Activated CD4-positive, alpha-beta T cell treated with anti-CD3 and anti-CD28 coated beads, Interleukin-2, amount 50 U/mL, for 16 hours (primary cell): ENCODE results near the gene PATJ.
"Not testable (repeated sequence)": the region's sequence is repeated elsewhere in the genome, so short reads cannot be mapped to it uniquely, and the experiment has no call there.

Source experiments
- DNase-seq: peaks from one replicate; pipeline ENCODE4 v3.0.0-alpha.2; 2020

Gene PATJ

DNA sequence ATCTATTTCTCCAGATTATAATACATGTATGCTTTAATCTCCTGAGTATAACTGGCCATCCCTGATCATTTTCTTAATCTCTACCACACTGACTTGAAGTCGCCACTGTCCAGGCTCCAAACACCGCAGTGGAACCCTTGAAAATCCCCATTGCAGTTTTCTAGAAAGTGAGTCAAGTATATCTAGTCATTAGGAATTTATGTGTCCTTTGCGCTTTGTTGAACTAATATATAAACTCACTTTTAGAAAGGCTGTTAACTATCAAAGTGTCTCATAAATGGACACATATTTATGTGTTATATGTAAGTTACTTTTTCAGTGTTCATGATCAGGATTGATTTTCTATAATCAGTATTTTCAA is 211.5 kb downstream of the PATJ start:
- DNase-seq, result no peak

DNA sequence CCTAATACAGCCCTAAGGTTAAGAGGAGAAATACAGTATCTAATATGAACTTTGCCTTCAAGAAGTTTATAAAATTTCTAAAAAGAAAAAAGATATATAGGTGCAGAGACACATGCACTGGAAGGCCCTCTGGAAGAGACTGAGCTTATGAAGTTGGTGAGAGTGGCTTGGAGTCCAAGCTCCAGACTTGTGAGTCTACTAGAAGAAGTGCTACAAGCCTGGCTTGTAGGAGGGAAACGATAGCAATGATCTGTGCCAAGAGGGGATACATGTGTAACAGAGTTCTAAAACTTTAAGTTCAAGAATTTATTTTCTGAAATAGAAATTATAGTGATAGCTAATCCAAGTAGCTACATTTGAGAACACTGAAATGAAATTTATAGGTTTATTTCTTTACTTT is 213.0 kb downstream of the PATJ start:
- no peak for DNase-seq

DNA sequence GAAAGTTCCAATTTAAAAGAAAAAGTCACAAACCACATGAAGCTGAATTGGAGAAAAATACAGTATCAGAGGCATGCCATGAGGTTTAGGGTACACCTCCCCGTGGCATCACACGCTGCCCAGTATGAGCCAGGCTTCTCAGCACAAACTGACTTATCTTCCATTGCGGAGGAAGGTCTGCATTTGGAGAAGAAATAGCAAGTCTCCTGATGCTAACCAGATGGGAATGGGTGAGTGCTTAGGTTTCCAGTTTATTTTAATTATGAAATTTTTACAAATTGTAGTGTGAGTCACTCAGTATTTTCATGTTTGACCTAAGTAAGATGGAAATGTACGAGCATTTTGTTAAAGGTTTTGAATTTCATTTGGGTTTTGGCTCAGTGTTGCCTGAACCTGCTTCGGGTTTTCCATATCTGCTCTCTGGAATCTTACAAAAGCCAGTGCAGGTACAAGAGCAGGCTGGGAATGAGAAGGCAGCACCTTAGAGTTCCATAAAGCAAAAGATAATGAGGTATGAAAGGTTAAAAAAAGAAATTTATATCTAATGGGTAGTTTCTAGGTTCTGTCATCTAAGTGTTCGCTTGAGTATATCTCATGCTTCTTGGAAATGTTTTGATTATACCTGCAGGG is 213.9 kb downstream of the PATJ start:
- DNase-seq, result no peak

DNA sequence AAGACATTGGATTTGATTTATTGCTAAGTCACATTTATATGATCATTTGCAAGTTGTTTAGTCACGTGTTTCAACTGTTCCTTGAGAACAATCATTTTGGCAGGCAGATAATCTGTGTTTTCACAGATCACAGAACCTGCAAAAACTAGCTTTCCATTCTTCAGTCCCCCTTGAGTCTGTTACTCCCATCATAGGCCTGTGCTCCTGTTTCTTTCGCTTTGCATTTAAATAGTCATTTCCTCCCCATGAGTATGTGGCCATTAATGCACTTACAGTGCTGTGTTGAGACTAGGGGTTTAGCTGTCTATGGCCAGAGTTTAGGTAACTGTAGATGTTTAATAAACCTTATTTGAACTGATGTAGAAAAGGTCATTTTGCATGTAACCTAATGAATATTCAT is 214.5 kb downstream of the PATJ start:
- no peak for DNase-seq

DNA sequence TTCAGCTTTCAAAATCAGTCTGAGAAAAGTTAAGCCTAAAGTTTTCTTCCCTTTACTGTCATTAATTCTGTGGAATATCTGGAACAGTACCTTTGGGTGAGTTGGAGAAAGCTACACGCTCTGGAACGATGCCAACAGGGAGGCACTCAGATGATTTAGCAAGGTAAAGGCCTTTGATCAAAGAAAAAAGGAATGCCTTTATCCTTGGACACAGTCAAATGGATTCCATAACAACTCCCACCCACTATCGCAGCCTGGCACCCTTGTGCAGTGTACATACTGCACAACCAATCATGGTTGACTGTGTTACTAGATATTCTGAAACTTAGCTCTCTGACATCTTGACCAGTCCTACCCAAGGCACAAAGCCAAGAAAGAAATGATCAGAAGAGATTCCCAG is 218.7 kb downstream of the PATJ start:
- DNase-seq, result no peak

DNA sequence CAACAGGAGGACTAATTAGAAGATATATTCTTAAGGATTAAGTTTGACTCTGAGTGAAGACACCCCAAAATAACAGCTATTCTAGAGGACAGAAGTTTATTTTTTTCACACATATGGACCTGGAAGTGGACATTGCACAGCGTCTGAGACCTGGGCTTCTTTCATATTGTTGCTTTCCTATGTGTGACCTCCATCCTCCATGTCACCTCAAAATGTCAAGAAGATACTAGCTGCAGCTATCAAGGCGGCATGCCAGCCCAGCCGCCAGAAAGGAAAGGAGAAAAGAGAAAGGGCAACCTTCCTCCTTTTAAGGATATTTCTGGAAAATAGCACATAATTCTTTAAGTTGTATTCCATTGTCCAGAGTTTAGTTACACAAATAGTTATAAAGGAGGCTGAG is 220.4 kb downstream of the PATJ start:
- DNase-seq, result no peak

DNA sequence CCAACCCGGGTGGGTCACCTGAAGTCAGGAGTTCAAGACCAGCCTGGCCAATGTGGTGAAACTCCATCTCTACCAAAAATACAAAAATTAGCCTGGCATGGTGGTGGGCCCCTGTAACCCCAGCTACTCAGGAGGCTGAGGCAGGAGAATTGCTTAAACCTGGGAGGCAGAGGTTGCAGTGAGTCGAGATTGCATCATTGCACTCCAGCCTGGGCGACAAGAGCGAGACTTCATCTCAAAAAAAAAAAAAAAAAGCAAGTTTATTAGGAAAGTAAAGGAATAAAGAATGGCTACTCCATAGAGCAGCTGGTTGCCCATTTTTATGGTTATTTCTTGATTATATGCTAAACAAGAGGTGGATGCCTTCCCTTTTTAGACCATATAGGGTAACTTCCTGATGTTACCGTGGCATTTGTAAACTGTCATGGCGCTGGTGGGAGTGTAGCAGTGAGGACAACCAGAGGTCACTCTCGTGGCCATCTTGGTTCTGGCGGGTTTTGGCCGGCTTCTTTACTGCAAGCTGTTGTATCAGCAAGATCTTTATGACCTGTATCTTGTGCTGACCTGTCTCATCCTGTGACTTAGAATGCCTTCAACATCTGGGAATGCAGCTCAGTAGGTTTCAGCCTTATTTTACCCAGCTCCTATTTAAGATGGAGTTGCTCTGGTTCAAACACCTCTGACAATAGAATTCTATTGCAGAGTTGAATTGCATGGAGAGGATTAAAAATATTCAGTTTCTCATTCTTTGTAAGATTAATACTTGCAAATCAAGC is 224.4 kb downstream of the PATJ start:
- DNase-seq, result not testable (repeated sequence)

DNA sequence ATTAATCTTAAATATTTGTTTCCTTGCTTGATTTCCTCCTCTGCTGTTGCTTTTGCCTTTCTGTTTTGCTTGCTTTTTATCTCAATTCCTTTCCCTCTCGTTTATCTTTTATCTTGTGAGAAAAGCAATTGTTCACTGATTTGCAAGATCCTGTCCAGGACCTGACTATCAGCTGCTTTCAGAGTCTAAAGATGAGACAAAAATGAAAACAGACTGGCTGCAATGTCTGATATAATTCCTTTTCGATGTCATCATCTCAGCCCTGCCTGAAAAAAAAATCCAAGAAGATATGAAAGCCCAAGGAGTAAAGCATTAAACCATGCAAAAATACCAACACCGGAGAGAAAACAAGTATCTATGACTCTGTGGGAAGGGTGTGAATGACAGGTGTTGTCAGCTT is 225.5 kb downstream of the PATJ start:
- DNase-seq, result no peak

DNA sequence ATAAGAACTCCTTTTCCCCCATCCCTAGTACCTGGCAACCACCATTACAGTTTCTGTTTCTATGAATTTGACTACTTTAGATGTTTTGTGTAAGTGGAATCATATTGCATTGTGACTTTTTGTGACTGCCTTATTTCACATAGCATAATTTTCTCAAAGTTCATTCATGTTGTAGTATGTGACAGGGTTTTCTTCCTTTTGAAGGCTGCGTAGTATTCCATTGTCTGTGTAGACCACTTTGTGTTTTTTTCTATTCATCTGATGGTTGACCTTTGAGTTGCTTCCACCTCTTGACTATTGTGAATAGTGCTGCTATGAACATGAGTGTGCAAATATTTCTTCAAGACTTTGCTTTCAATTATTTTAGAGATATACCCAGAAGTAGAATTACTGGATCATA is 226.6 kb downstream of the PATJ start:
- no peak for DNase-seq

DNA sequence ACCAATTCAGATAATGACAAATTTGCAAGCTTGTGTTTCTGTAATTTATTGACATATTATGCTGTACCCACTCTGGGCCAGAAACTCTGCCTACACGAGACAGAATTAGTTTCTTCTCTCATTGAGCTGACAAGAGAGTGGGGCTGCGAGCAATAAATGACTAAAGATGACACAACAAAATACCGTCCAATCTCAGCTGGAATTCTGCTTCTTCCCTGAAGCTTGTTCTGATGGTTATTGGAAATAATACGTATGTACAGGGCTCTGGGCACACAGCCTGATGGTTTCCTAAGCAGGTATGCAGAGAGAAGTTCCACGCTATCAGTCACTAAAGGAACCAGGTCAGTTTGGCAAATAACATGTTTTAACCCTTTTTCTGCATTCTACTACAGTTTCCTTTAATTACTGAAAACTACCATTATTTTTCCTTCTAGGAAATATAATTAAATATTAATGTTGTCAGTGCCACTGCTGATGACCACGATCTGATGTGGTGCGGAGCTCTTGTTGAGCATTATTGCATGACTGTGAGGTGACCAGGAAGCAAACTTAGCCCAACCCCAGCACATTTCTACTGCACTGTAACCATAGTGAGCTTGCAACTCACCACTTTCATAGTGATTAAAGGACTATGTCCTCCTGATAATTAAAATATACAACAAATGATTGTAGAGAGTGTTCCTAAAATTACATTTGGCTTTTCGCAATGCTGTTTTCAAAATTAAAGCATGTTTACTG is 231.0 kb downstream of the PATJ start:
- DNase-seq, result no peak

DNA sequence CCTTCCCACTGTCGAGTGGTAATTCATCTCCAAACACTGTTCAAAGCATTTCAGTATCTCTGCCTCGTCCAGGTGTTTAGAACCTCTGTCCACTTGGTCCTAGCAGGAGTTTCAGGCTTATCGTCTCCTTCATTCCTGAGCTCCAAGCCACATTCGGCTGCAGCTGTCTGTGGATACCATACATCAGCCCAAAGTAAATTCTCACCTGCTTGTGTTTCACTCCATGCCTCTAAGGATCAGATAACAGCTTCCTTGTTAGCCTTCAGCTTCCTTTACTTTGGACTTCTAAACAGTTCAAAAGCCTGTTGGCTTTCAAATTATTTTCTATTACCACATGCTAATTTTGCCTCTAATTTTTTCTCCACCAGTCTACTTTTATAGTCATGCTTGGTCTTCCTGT is 233.4 kb downstream of the PATJ start:
- DNase-seq, result no peak

DNA sequence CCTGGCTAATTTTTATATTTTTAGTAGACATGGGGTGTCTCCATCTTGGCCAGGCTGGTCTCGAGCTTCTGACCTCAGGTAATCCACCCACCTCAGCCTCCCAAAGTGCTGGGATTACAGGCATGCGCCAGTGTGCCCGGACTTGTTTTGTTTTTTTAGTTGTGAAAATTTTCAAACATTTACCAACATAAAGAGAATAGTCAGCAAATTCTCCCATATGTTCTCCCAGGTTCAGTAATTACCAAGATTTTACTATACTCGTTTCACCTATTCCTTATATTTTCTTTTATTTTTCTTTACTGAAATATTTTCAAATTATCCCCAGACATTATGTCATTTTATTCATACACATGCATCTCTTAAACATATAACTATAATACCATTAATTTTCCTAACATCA is 234.3 kb downstream of the PATJ start:
- DNase-seq, result no peak

DNA sequence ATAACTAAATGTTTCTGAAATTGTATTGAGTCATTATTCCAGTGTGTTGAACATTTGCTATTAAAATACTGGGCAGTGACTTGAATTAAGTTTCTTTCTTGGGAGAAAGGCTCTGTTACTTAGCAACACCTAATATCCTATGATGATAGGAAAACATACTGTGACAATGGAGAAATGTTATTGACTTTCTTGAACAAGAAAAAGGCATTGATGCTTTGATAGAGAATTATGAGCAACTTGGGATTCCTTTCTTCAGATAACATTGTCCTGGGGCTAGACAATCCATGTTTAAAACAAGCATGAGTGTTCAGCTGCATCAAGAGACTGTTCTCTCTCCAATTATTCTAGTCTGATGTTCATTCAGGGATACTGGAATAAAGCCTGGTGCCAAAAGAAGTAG is 236.5 kb downstream of the PATJ start:
- DNase-seq, result no peak

DNA sequence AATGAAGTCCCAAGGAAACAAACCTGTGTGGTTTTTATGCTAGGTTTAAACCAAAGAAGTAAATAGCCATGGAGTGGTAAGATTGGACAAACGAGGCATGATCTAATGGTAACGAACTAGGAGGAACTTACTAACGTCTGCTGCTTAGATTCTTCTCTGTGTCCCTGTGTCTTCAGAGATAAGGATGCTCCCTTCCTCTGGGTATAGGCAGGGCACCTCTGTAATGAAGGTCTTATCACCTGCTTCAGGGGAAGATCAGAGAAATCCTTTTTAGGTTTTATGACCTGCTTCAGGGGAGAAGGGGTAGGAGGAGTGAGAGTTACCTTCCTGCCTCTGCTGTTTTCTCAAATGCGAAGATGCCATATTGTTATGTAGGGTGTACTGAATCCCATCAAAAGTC is 237.4 kb downstream of the PATJ start:
- no peak for DNase-seq

DNA sequence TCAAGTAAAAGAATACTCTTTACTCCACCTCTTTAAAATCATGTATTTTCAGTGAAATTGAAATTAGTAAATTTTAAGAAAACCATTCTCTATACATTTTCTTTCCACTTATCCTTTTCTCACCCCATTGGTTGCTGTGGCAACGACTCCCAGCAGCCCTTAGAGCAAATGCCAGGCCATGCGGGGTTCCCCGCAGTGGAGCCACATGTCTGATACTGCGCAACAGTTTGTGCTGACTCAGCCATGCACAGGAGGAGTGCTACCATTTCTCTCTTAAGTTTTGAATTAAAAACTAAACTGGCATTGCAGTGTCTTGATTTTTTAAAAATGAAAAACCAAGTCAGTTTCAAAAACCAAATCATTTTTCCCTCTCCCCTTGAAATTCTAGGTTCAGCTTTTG is 238.3 kb downstream of the PATJ start:
- peak; percentile 2 for DNase-seq

DNA sequence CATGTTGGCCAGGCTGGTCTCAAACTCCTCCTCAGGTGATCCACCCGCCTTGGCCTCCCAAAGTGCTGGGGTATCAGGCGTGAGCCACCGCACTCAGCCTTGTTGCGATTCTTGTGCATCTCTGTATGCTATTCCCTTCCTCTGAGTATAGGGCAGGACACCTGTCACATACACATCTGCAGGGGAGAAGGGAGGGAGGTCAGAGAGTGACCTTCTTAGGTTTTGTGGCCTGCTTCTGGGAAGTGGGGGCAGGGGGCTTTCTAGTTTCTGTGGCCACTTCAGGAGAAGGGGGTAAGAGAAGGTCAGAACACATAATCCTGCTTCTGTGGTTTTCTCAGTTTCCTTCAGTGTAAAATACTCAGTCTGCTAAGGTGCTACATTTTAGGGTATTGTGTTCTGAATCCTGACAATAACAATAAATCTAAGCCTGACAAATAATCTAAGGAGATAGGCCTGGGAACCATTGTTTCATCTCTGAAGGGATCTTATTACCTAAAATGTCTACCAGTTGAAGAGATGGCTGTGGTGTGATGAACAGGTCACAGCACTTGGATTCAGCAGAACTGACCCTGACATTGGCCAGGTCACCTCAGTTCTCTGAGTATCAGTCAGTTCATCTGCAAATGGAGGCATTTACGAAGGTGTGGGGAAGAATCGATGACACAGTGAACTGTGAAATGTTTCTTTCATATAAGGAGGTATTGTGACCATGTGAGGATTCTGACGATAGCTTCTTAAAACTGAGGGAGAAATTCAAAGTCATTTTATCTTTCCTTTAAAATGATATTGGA is 239.8 kb downstream of the PATJ start:
- no peak for DNase-seq

DNA sequence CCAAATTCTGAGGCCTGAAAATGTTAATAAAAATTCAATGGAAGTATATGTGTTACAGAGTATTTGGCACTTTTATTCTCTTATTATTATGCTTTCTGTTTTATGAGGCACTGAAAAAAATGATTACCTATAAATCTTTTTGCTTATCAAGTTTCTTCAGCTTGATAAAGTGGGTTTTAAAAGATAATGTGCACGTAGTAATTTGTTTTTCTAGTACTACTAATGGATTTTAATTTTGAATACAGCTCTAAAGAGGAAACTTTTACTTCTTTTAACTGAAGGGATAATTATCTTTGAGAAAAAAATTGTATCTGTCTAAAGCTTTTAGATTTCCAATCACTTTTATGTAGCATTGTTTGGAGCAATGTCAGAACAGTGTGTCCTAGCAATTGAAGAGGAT is 241.0 kb downstream of the PATJ start:
- no peak for DNase-seq

DNA sequence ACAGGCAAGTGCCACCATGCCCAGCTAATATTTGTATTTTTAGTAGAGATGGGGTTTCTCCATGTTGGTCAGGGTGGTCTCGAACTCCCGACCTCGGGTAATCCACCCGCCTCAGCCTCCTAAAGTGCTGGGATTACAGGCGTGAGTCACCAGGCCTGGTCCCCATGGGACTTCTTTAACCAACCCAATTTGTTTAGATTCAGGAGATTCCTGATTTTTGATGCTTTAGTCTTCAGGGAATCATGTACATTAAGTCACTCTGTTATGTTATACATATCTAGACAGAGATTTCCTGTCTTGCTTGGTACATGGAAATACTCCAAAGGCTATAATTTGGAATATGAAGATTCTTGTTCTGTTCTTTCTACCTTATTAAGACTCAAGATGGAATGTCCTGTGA is 250.0 kb downstream of the PATJ start:
- no peak for DNase-seq

DNA sequence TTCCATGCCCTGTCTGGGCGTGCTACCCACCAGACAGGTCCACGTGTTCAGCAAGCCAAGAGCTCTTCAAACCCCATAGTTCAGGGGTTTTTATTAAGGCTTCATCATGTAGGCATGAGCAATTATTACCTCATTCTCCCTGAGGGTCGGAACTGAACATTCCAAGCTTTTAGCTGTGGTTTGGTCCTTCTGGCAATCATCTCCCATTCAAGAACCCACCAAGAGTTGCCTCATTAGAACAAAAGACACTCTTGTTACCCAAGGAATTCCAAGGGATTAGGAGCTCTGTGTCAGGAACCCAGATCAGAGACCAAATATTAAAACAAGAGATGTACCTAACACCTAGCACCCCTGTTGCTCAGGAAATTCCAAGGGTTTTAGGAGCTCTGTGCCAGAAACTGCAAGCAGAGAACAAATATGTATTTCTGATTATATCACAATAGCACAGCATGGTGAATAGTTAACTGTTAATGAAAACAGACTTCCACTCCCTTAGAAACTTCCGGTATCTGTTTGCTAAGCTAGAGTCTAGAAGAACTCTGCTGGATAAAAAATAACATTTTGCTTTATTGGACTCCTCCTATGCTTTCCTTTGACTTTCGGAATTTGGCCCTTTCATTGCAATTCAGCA is 251.2 kb downstream of the PATJ start:
- DNase-seq, result no peak

DNA sequence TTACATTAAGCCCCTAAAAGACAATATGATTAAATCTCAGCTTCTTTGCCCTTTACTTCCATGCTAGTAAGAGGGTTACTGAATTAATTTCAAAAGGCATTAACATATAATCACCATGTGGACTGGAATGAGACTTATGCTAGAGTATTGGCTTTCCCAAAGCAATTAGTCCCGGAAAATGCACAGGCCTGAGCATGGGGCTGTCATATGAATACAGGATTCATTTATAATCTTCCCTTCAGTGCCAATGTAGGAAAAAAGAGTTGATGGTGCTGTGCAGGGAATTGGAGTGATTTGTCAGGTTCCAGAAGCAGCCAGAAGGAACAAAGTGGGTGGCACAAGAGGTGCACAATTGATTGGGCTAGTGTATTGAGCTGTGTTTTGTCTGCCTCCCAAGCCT is 253.4 kb downstream of the PATJ start:
- DNase-seq, result no peak

DNA sequence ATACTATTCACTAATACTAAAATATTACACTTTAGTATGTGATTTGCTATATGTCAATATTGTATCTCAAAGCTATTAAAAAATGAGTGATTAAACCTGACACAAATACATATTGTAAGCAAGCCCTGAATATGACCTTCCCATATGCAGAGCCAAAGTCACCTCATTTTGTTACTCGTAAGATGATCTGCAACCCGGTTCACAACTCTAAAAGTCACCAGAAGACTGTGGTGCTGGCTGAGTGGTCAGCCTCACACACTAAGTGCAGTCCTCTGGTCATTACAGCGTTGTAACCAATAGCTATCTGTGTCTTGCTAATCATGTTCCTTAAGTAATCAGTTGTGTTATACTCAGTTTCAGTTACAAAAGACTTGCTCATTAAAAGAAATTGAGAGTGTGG is 254.8 kb downstream of the PATJ start:
- no peak for DNase-seq

DNA sequence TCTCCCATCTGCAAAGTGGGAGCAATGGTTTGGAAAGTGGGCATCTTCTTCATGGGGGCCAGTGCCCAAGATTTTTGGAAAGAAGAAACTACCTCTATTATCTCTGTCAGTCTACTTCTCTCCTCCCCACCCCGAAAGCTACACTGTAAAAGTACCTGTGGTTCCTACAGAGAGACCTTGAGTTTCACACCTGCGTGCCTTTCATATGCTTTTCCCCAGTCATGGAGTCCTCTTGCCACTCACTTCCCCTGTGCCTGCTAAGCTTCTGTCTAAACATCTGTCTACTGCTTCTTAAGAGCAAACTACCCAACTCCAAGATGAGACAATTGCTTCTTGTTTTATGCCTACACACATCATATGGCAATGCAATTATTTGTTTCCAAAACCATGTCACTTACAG is 261.5 kb downstream of the PATJ start:
- no peak for DNase-seq

DNA sequence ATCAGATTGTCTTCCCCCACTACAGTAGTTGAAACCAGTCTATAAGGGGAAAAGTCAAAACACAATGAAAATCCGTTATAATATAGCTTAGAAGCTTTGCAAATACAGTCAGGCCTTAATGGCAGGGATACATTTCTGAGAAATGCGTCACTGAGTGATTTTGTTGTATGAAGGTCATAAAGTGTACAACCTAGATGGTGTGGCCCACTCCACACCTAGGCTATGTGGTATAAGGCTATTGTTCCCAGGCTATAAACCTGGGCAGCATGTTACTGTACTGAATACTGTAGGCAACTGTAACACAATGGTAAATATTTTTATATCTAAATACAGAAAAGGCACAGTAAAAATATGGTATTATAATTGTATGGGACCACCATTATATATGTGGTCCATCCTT is 264.4 kb downstream of the PATJ start:
- no peak for DNase-seq
